ENCODE measurements around the gene SELENOS.

Gene SELENOS

DNA sequence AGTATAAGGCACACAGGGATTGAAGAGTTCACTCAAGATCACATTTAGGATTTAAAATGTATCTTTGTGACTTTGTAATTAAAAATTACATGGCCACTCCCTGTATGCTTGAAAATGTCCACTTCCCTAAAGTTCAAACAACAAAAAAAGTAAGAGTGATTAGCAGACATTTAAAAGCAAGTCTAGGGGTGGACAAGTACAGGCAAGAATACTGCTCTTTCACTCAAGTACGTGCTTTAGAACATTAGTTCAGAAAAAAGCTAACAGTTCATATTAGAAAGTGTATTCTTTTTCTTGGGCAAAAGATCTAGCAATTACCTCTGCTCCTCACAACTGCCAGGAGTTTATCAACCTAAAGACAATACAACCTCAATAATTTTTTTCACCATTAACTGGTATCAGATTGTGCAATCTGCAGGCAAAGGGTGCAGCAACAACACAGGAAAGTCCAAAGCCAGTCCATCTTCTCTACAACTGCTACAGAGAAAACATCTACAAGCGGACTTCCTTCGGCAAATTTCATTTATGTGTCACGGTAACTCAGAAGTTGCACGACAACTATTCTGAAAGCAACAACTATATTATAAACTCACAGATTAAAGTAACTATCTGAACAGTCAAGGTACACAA, 43.5 kb downstream of the SELENOS start:
- Histone ChIP-seq H3K4me3 (replicated peaks; ENCODE audit: low read depth, low read length) (no peak overlapping the region), H3K27me3 (replicated peaks; ENCODE audit: control insufficient read depth, insufficient read depth, low read length) (no peaks in the 10 kb centered on the region), H3K36me3 (ENCODE audit: control insufficient read depth, insufficient read depth, low read length) (peaks cover 4% of the 10 kb centered on the region)
- TF ChIP-seq, protein P1, sequence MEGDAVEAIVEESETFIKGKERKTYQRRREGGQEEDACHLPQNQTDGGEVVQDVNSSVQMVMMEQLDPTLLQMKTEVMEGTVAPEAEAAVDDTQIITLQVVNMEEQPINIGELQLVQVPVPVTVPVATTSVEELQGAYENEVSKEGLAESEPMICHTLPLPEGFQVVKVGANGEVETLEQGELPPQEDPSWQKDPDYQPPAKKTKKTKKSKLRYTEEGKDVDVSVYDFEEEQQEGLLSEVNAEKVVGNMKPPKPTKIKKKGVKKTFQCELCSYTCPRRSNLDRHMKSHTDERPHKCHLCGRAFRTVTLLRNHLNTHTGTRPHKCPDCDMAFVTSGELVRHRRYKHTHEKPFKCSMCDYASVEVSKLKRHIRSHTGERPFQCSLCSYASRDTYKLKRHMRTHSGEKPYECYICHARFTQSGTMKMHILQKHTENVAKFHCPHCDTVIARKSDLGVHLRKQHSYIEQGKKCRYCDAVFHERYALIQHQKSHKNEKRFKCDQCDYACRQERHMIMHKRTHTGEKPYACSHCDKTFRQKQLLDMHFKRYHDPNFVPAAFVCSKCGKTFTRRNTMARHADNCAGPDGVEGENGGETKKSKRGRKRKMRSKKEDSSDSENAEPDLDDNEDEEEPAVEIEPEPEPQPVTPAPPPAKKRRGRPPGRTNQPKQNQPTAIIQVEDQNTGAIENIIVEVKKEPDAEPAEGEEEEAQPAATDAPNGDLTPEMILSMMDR (IDR thresholded peaks at IDR 0.05; ENCODE audit: insufficient read depth, low read length, poor library complexity, severe bottlenecking): no peak
- DNase-seq (ENCODE audit: extremely low read depth, insufficient read length): no peak

DNA sequence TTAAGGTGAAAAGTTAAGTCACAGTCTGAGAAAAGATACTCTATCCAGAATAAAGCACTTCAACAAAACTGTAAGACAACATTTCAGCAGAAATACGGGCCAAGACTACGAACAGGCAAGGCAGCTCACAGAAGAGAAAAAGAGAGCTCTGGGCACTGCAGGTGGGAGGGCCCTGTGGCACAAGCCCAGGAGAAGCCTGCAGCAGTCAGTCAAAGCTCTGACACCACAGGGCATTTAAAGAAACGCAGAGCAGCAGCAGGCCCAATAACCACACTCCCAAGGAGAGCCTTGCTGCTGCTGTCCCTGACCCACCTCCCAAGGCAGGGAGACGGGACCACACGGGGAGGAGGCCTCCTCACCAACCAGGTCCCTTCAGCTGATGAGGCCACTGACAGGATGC, 44.6 kb downstream of the SELENOS start:
- peaks cover 4% of the 10 kb centered on the region for H3K36me3 ChIP-seq (ENCODE audit: control insufficient read depth, insufficient read depth, low read length)
- TF ChIP-seq, protein P1 (IDR thresholded peaks at IDR 0.05; ENCODE audit: insufficient read depth, low read length, poor library complexity, severe bottlenecking): no peak

GRCh38 chr15:101228313-101228712, 49.0 kb downstream of the SELENOS start:
- TF ChIP-seq, protein P1 (IDR thresholded peaks at IDR 0.05; ENCODE audit: insufficient read depth, low read length, poor library complexity, severe bottlenecking): no peak
- no peak overlapping the region for H3K4me3 ChIP-seq (replicated peaks; ENCODE audit: low read depth, low read length)
- DNase-seq (ENCODE audit: extremely low read depth, insufficient read length): no peak
- H3K27me3 ChIP-seq (replicated peaks; ENCODE audit: control insufficient read depth, insufficient read depth, low read length): no peaks in the 10 kb centered on the region
- peaks cover 3% of the 10 kb centered on the region for H3K36me3 ChIP-seq (ENCODE audit: control insufficient read depth, insufficient read depth, low read length)

More for the DNA sequence above, 44.6 kb downstream of the SELENOS start:
- DNase-seq (ENCODE audit: extremely low read depth, insufficient read length): no peak
- no peaks in the 10 kb centered on the region for H3K27me3 ChIP-seq (replicated peaks; ENCODE audit: control insufficient read depth, insufficient read depth, low read length)
- H3K4me3 ChIP-seq (replicated peaks; ENCODE audit: low read depth, low read length): no peak overlapping the region

- no peak for DNase-seq (ENCODE audit: extremely low read depth, insufficient read length)
- Histone ChIP-seq H3K27me3 (replicated peaks; ENCODE audit: control insufficient read depth, insufficient read depth, low read length) (no peaks in the 10 kb centered on the region), H3K36me3 (ENCODE audit: control insufficient read depth, insufficient read depth, low read length) (peaks cover 1% of the 10 kb centered on the region), H3K4me3 (replicated peaks; ENCODE audit: low read depth, low read length) (no peak overlapping the region)
- TF ChIP-seq, protein P1 (IDR thresholded peaks at IDR 0.05; ENCODE audit: insufficient read depth, low read length, poor library complexity, severe bottlenecking): no peak
Observed at GRCh38 chr15:101225658-101226057, 51.6 kb downstream of the SELENOS start.

All from GM06990 (cell line).